Measurements from ENCODE around the gene NR1H4. TPM values are rescaled to one million over a fixed set of nuclear protein-coding genes. Genes with fewer than 3 reads are reported as not detected.

NR1H4 gene
- total and polyA plus RNA-seq, 2 of the 13 experiments (the other 11 are each of a cell fraction or from before 2014, with no cell fraction given) = 27.3 to 114 TPM

- H3K27ac ChIP-seq (ENCODE audit: extremely low read length, insufficient read depth, low read length) = peak overlapping the region; percentile 81
- H3K27me3 ChIP-seq (ENCODE audit: control insufficient read depth in 1 of 2, insufficient read depth in 2 of 2, low read length in 2 of 2) = no peaks in the 10 kb centered on the region; a peak in 1 of 5 replicates
- H3K9ac ChIP-seq (ENCODE audit: insufficient read depth, low read depth, low read length) = peak overlapping the region; percentile 43
- peak; percentile 82 for FAIRE-seq
- no peaks in the 10 kb centered on the region for H3K79me2 ChIP-seq (ENCODE audit: insufficient read depth, low read length)
- peak overlapping the region; percentile 44 for H3K4me2 ChIP-seq (ENCODE audit: low read depth, low read length)
- H4K20me1 ChIP-seq (ENCODE audit: insufficient read depth, low read length) = no peaks in the 10 kb centered on the region
- WGBS (ENCODE audit: low lambda C conversion rate) = 14% methylated on average over 6 of the region's 6 CpGs
- no peaks in the 10 kb centered on the region for H3K36me3 ChIP-seq (replicated peaks in 1 of 2; ENCODE audit: control insufficient read depth in 1 of 2, insufficient read depth in 2 of 2, low read length in 2 of 2)
- peak overlapping the region in 1 of 3 experiments; percentile 14; a peak in 1 of 6 replicates for H3K4me3 ChIP-seq (replicated peaks in 1 of 3; ENCODE audit: insufficient read depth in 1 of 3, low read depth in 2 of 3, low read length in 3 of 3)
- ChIA-PET CTCF (ENCODE audit: low intra/inter-chr PET ratio, low total read pairs) (no interaction called here), POLR2A (interaction anchor here (1.0 to 4.3 kb wide), 8 partner anchors 10 to 43 kb away, joined by 3 to 50 read pairs (median 5); partner anchors contain the start of gene NR1H4)
- H3K4me1 ChIP-seq (ENCODE audit: insufficient read depth, low read length) = peaks cover 67% of the 10 kb centered on the region
- intact Hi-C loops (cut with micrococcal nuclease; ENCODE audit: unreplicated experiment) = loop anchor here (1.0 to 2.0 kb wide), 3 partner anchors 10 to 39 kb away; no protein-coding TSS in a partner anchor
- no peaks in the 10 kb centered on the region for H3K9me3 ChIP-seq (ENCODE audit: low read length)
- peak; percentile 97 for DNase-seq (ENCODE audit: low spot score)
- BruUV-seq (replicated peaks) = TSS peak; percentile 94
- in situ Hi-C loops (cut with HindIII; ENCODE audit: extremely low pct_ligation_motif_present, low pct_unique_long_range_greater_than_20kb) = no loop called here
- H2AFZ ChIP-seq (ENCODE audit: low read length) = no peak overlapping the region
- ATAC-seq = peak; percentile 95
- TF ChIP-seq KDM6A (CRISPR knock-in tag; IDR thresholded peaks at IDR 0.05; ENCODE audit: low read depth) (peak; percentile 96), ZNF629 (CRISPR knock-in tag; conservative IDR thresholded peaks at IDR 0.05) (peak; percentile 73), ZKSCAN1 (IDR thresholded peaks at IDR 0.05; ENCODE audit: low read length) (no peak), MATR3 (CRISPR knock-in tag; IDR thresholded peaks at IDR 0.05) (no peak), ZNF639 (CRISPR knock-in tag; conservative IDR thresholded peaks at IDR 0.05) (no peak), NBN (conservative IDR thresholded peaks at IDR 0.05) (no peak), PRDM4 (CRISPR knock-in tag; IDR thresholded peaks at IDR 0.05; ENCODE audit: borderline replicate concordance) (no peak), PATZ1 (CRISPR knock-in tag; IDR thresholded peaks at IDR 0.05) (peak; percentile 83), ZNF784 (CRISPR knock-in tag; IDR thresholded peaks at IDR 0.05; ENCODE audit: borderline replicate concordance) (no peak; the same call in 1 of the 2 replicates), TFDP2 (CRISPR knock-in tag; IDR thresholded peaks at IDR 0.05) (no peak), ZNF703 (CRISPR knock-in tag; IDR thresholded peaks at IDR 0.05; ENCODE audit: borderline replicate concordance) (peak; percentile 88)
- TF ChIP-seq, protein P1, sequence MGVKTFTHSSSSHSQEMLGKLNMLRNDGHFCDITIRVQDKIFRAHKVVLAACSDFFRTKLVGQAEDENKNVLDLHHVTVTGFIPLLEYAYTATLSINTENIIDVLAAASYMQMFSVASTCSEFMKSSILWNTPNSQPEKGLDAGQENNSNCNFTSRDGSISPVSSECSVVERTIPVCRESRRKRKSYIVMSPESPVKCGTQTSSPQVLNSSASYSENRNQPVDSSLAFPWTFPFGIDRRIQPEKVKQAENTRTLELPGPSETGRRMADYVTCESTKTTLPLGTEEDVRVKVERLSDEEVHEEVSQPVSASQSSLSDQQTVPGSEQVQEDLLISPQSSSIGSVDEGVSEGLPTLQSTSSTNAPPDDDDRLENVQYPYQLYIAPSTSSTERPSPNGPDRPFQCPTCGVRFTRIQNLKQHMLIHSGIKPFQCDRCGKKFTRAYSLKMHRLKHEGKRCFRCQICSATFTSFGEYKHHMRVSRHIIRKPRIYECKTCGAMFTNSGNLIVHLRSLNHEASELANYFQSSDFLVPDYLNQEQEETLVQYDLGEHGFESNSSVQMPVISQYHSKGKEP (CRISPR knock-in tag; IDR thresholded peaks at IDR 0.05) = no peak
Observed at GRCh38 chr12:100437038-100437841, 36.4 kb upstream of the NR1H4 start.
